ENCODE results near the gene PNMT. TPM values are rescaled to one million over a fixed set of nuclear protein-coding genes. Genes with fewer than 3 reads are reported as not detected.

Gene PNMT
- polyA plus RNA-seq, 1 experiment, result not detected

DNA sequence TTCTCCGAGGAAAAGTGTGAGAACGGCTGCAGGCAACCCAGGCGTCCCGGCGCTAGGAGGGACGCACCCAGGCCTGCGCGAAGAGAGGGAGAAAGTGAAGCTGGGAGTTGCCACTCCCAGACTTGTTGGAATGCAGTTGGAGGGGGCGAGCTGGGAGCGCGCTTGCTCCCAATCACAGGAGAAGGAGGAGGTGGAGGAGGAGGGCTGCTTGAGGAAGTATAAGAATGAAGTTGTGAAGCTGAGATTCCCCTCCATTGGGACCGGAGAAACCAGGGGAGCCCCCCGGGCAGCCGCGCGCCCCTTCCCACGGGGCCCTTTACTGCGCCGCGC, 31.5 kb downstream of the PNMT start, which contains the start of gene ERBB2:
Gene ERBB2 (plus strand): TSS at position 247 of the 330 bp plus-strand sequence. CDS start 175 bp downstream, outside the sequence.
- Histone ChIP-seq H3K4me3 (ENCODE audit: low read depth, low read length) (peak within 1 kb of the TSS; percentile 77), H3K27ac (ENCODE audit: low read depth, low read length) (no peak within 1 kb of the TSS), H3K9me3 (ENCODE audit: control insufficient read depth, insufficient read depth, low read length) (no peaks in the 10 kb centered on the region)

DNA sequence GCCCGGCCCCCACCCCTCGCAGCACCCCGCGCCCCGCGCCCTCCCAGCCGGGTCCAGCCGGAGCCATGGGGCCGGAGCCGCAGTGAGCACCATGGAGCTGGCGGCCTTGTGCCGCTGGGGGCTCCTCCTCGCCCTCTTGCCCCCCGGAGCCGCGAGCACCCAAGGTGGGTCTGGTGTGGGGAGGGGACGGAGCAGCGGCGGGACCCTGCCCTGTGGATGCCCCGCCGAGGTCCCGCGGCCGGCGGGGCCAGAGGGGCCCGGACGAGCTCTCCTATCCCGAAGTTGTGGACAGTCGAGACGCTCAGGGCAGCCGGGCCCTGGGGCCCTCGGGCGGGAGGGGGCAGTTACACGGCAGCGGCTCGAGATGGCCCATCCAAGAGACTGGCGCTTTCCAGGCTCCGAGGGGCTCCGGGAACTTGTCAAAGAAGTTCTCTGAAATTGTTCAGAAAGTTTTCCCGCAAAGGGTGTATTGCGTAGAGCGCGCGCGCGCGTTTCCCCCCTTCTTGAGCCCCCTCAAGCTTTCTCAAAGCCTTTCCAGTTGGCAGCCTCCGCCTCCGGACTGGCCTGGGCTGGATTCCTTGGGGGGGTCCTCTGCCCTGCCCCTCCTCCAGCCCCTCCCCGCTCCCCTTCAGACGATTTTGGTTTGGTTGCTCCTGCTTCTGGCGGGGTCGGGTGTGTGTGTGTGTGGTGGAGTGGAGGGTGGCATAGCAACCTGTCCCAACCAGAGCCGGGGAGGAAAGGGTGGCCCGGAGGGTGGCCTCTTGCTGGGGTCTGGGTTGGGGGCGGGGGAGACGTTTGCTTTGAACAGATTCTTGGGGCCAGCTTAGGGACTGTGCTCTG, 32.1 kb downstream of the PNMT start:
- H3K9me3 ChIP-seq (ENCODE audit: control insufficient read depth, insufficient read depth, low read length), result no peaks in the 10 kb centered on the region
- CTCF ChIA-PET, result interaction anchor here (1.2 to 3.8 kb wide), 4 partner anchors 22 to 79 kb away, joined by 3 to 15 read pairs (median 6); partner anchors contain the start of gene MIEN1
- no peaks in the 10 kb centered on the region for H3K27me3 ChIP-seq (ENCODE audit: control insufficient read depth, insufficient read depth, low read length)
- H3K27ac ChIP-seq (ENCODE audit: low read depth, low read length), result no peak overlapping the region
- TF ChIP-seq, protein P1, sequence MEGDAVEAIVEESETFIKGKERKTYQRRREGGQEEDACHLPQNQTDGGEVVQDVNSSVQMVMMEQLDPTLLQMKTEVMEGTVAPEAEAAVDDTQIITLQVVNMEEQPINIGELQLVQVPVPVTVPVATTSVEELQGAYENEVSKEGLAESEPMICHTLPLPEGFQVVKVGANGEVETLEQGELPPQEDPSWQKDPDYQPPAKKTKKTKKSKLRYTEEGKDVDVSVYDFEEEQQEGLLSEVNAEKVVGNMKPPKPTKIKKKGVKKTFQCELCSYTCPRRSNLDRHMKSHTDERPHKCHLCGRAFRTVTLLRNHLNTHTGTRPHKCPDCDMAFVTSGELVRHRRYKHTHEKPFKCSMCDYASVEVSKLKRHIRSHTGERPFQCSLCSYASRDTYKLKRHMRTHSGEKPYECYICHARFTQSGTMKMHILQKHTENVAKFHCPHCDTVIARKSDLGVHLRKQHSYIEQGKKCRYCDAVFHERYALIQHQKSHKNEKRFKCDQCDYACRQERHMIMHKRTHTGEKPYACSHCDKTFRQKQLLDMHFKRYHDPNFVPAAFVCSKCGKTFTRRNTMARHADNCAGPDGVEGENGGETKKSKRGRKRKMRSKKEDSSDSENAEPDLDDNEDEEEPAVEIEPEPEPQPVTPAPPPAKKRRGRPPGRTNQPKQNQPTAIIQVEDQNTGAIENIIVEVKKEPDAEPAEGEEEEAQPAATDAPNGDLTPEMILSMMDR (IDR thresholded peaks at IDR 0.05; ENCODE audit: low read depth, low read length), result no peak
- POLR2A ChIA-PET, result interaction anchor here (0.7 to 1.8 kb wide), 8 partner anchors 10 to 286 kb away, joined by 3 to 18 read pairs (median 6); partner anchors contain the start of genes MIEN1 and PGAP3
- DNase-seq (ENCODE audit: low read depth, low spot score), result no peak
- peak overlapping the region; percentile 77 for H3K4me3 ChIP-seq (ENCODE audit: low read depth, low read length)

More for the DNA sequence above, 31.5 kb downstream of the PNMT start, which contains the start of gene ERBB2:
- DNase-seq (ENCODE audit: low read depth, low spot score), result peak; percentile 41
- H3K27me3 ChIP-seq (ENCODE audit: control insufficient read depth, insufficient read depth, low read length), result no peaks in the 10 kb centered on the region
- ChIA-PET POLR2A (interaction anchor here (0.7 to 1.8 kb wide), 9 partner anchors 10 to 286 kb away, joined by 3 to 18 read pairs (median 5); partner anchors contain the start of genes MIEN1 and PGAP3), CTCF (interaction anchor here (1.2 to 3.8 kb wide), 3 partner anchors 23 to 78 kb away, joined by 3 to 15 read pairs (median 4); partner anchors contain the start of gene MIEN1)
- TF ChIP-seq, protein P1 (IDR thresholded peaks at IDR 0.05; ENCODE audit: low read depth, low read length), result no peak

- Histone ChIP-seq H3K9me3 (ENCODE audit: control insufficient read depth, insufficient read depth, low read length) (no peaks in the 10 kb centered on the region), H3K27ac (ENCODE audit: low read depth, low read length) (no peak overlapping the region), H3K27me3 (ENCODE audit: control insufficient read depth, insufficient read depth, low read length) (no peaks in the 10 kb centered on the region), H3K4me3 (ENCODE audit: low read depth, low read length) (peak overlapping the region; percentile 77)
- ChIA-PET POLR2A (interaction anchor here (1.8 kb wide), 1 partner anchor 29 kb away, joined by 9 read pairs; the partner anchor contains the start of gene MIEN1), CTCF (interaction anchor here (2.3 to 3.8 kb wide), 2 partner anchors 29 to 80 kb away, joined by 9 to 15 read pairs; partner anchors contain the start of gene MIEN1)
- no peak for DNase-seq (ENCODE audit: low read depth, low spot score)
- TF ChIP-seq, protein P1 (IDR thresholded peaks at IDR 0.05; ENCODE audit: low read depth, low read length), result no peak
Measured at GRCh38 chr17:39701012-39701783, 32.9 kb downstream of the PNMT start.

DNA sequence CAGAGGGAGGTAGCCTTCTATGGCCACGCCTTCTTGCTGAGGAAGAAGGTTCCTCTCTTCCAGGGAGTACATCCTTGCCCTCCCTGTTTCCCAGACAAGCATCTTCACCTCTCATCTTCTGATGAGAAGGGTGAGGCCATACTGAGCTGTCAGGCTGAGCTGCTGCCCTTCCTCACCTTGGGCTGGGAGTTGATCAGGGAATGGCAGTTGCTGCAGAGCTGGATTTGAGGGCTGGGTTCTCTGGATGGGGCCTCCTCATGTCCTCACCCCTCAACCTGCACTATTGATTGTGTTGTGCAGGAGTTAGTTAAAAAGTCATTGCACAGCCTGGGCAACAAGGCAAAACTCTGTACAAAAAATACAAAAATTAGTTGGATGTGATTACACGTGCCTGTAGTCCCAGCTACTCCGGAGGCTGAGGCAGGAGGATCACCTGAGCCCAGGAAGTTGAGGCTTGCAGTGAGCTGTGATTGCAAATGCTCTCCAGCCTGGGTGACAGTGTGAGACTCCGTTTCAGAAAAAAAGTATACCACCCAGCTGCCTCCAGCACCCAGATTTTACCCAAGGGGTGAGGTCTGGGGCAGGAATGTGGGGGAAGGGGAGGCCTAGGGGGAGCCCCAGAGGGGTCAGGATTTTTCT, 33.6 kb downstream of the PNMT start:
- ChIA-PET POLR2A (no interaction called here), CTCF (interaction anchor here (0.6 to 3.8 kb wide), 3 partner anchors 28 to 81 kb away, joined by 3 to 15 read pairs (median 9); partner anchors contain the start of gene MIEN1)
- no peaks in the 10 kb centered on the region for H3K27me3 ChIP-seq (ENCODE audit: control insufficient read depth, insufficient read depth, low read length)
- H3K27ac ChIP-seq (ENCODE audit: low read depth, low read length), result no peak overlapping the region
- no peak for DNase-seq (ENCODE audit: low read depth, low spot score)
- no peaks in the 10 kb centered on the region for H3K9me3 ChIP-seq (ENCODE audit: control insufficient read depth, insufficient read depth, low read length)
- TF ChIP-seq, protein P1 (IDR thresholded peaks at IDR 0.05; ENCODE audit: low read depth, low read length), result no peak
- H3K4me3 ChIP-seq (ENCODE audit: low read depth, low read length), result peak overlapping the region; percentile 77

Measured in AG04450 (cell line).